Peyer's patch (tissue), 4 donors: ENCODE results near the gene DOCK9.

Experiments used
- CTCF ChIP-seq, 6 experiments: fragments of 450-650 bp in 4 of 6; fragments of 200-600 bp in 2 of 6; sonication (generic) in 1 of 6; IDR thresholded peaks; one replicate each; pipeline ENCODE4 v1.5.1; 2017 to 2019; ENCODE audit warnings: antibody characterized with exemption in 6 of 6, mild to moderate bottlenecking in 3 of 6, moderate library complexity in 1 of 6
- POLR2A ChIP-seq, 2 donors: fragments of 450-650 bp; IDR thresholded peaks; one replicate each; pipeline ENCODE4 v1.5.1; 2017; ENCODE audit warnings: antibody characterized with exemption in 2 of 2, mild to moderate bottlenecking in 2 of 2, moderate library complexity in 2 of 2

GRCh38 chr13:98769736-98770135 lies 208.1 kb downstream of the DOCK9 start:
- TF ChIP-seq CTCF (IDR thresholded peaks at IDR 0.05) (no peak), POLR2A (IDR thresholded peaks at IDR 0.05) (no peak)
